Endothelial cell of umbilical vein (primary cell): Measurements from ENCODE around the gene TRAF3IP1. TPM values are rescaled to one million over a fixed set of nuclear protein-coding genes. Genes with fewer than 3 reads are reported as not detected.

Experiments used
- BruUV-seq: library from RNA; stranded (reverse); fragments of 400-500 nt; replicated peaks from 2 replicates; lab custom pipeline; 2021; lab: Mats Ljungman, UMichigan
- CTCF ChIA-PET: fragments of 300-600, 350-600 bp; sonication (Branson Sonifier 250); formaldehyde crosslinking; loops from one replicate; lab custom pipeline; 2021; ENCODE audit warnings: antibody characterized with exemption, inconsistent platforms; lab: Charles Lee
- POLR2A ChIA-PET: fragments of 300-600, 350-600 bp; sonication (Branson Sonifier 250); formaldehyde crosslinking; loops from one replicate; lab custom pipeline; 2021; ENCODE audit warnings: antibody characterized with exemption, inconsistent platforms; lab: Charles Lee
- DNase-seq: peaks from one replicate; pipeline ENCODE4 v3.0.0-alpha.2; 2011; ENCODE audit warnings: low read depth, low spot score
- FAIRE-seq: peaks from 2 replicates; lab custom pipeline; 2011; peaks lifted over from hg19 to GRCh38; lab: Jason Lieb, UNC
- H2AFZ ChIP-seq: 2 replicates; pipeline ENCODE4 v1.6.0; 2012; ENCODE audit warnings: low read depth, low read length, control low read depth, inconsistent platforms
- H3K27ac ChIP-seq: 2 replicates; pipeline ENCODE4 v1.5.1; 2011; ENCODE audit warnings: low read depth, mild to moderate bottlenecking, control low read depth, low read length, moderate library complexity; ENCODE audit not compliant: insufficient read depth
- H3K27me3 ChIP-seq, 2 experiments: 2 replicates each; pipeline versions ENCODE4 v1.6.0 to v1.6.1; 2011; ENCODE audit warnings: low read length in 2 of 2, mixed read lengths in 1 of 2; ENCODE audit not compliant: control insufficient read depth in 2 of 2, insufficient read depth in 2 of 2
- H3K36me3 ChIP-seq, 2 experiments: 2 replicates in 1 of 2; 3 replicates in 1 of 2; pipeline ENCODE4 v1.5.1; 2011; ENCODE audit warnings: low read length in 2 of 2, mild to moderate bottlenecking in 1 of 2, moderate library complexity in 1 of 2; ENCODE audit not compliant: control insufficient read depth in 2 of 2, insufficient read depth in 2 of 2; ENCODE audit errors: extremely low read depth in 1 of 2
- H3K4me1 ChIP-seq: 3 replicates; pipeline ENCODE4 v1.5.1; 2011; ENCODE audit warnings: mild to moderate bottlenecking, low read length; ENCODE audit not compliant: control insufficient read depth, insufficient read depth; ENCODE audit errors: extremely low read depth
- H3K4me2 ChIP-seq: 2 replicates; pipeline ENCODE4 v1.6.1; 2011; ENCODE audit warnings: low read length, control low read depth, mixed read lengths; ENCODE audit not compliant: insufficient read depth
- H3K4me3 ChIP-seq, 3 experiments: fragments of 200-600 bp in 1 of 3; sonication (generic), shearing (Covaris generic) in 1 of 3; replicated peaks in 1 of 3; 2 replicates each; pipeline ENCODE4 v1.5.1; 2011 to 2016; ENCODE audit warnings: control low read depth in 3 of 3, low read length in 3 of 3, mild to moderate bottlenecking in 2 of 3, inconsistent platforms in 1 of 3, low read depth in 1 of 3, moderate library complexity in 1 of 3; ENCODE audit not compliant: insufficient read depth in 1 of 3
- H3K79me2 ChIP-seq: 2 replicates; pipeline ENCODE4 v1.6.0; 2012; ENCODE audit warnings: low read length, inconsistent platforms; ENCODE audit not compliant: control insufficient read depth, insufficient read depth
- H3K9ac ChIP-seq: replicated peaks from 2 replicates; pipeline ENCODE3; 2011; ENCODE audit warnings: low read length, control low read depth; ENCODE audit not compliant: insufficient read depth; ENCODE audit errors: extremely low read depth
- H3K9me1 ChIP-seq: replicated peaks from 3 replicates; pipeline ENCODE4 v1.6.0; 2011; ENCODE audit warnings: mild to moderate bottlenecking, low read length; ENCODE audit not compliant: control insufficient read depth, insufficient read depth; ENCODE audit errors: extremely low read depth
- H3K9me3 ChIP-seq: replicated peaks from 2 replicates; pipeline ENCODE4 v1.5.1; 2012; ENCODE audit warnings: low read length, inconsistent platforms; ENCODE audit not compliant: control insufficient read depth, insufficient read depth
- H4K20me1 ChIP-seq: replicated peaks from 2 replicates; pipeline ENCODE3; 2011; ENCODE audit warnings: mild to moderate bottlenecking, low read length; ENCODE audit not compliant: control insufficient read depth, insufficient read depth; ENCODE audit errors: extremely low read depth
- EZH2 ChIP-seq: IDR thresholded peaks from 2 replicates; pipeline ENCODE4 v1.6.1; 2012; ENCODE audit warnings: borderline replicate concordance, low read depth, mild to moderate bottlenecking, moderate library complexity, low read length, inconsistent platforms; ENCODE audit not compliant: severe bottlenecking
- FOS ChIP-seq: IDR thresholded peaks from 2 replicates; pipeline ENCODE4 v1.6.1; 2011; ENCODE audit warnings: mild to moderate bottlenecking, low read length, moderate library complexity, borderline replicate concordance; ENCODE audit not compliant: insufficient read depth
- GATA2 ChIP-seq: IDR thresholded peaks from 2 replicates; pipeline ENCODE4 v1.7.0; 2011; ENCODE audit warnings: low read depth, mild to moderate bottlenecking, moderate library complexity, mixed read lengths, low read length; ENCODE audit not compliant: insufficient read length, insufficient read depth
- JUN ChIP-seq: IDR thresholded peaks from 2 replicates; pipeline ENCODE4 v1.6.1; 2011; ENCODE audit warnings: borderline replicate concordance, low read depth; ENCODE audit not compliant: insufficient read length, insufficient read depth
- MYC ChIP-seq: IDR thresholded peaks from one replicate; pipeline ENCODE4 v1.6.1; 2011; ENCODE audit warnings: mild to moderate bottlenecking, low read depth, low read length
- POLR2A ChIP-seq: IDR thresholded peaks from 2 replicates; pipeline ENCODE4 v1.6.1; 2012; ENCODE audit warnings: low read depth, mild to moderate bottlenecking, control low read depth, low read length
- POLR2AphosphoS5 ChIP-seq: IDR thresholded peaks from 2 replicates; pipeline ENCODE4 v1.6.1; 2012; ENCODE audit warnings: low read depth, mild to moderate bottlenecking, control low read depth, low read length, moderate library complexity; ENCODE audit not compliant: insufficient read depth
- dilution Hi-C: fragments of 300-500 bp; cut with MboI; formaldehyde crosslinking; loops from one replicate; pipeline ENCODE4 v1.15.0; 2019; ENCODE audit warnings: low sequenced_read_pairs; ENCODE audit not compliant: extremely low pct_ligation_motif_present
- intact Hi-C: fragments of 100-400 bp; cut with micrococcal nuclease; formaldehyde crosslinking; loops from one replicate; pipeline ENCODE4 v1.10.0; 2022
- polyA plus RNA-seq, 4 experiments: library from polyadenylated mRNA; depleted of rRNA in 3 of 4; stranded (reverse) in 3 of 4; unstranded in 1 of 4; fragments of >200 nt; gene quantifications; 2 replicates each; pipeline versions ENCODE4 v1.2.1 to v1.2.3, GENCODE V29; 2011 to 2012; ENCODE audit warnings: missing spikeins in 1 of 4
- total RNA-seq: library from RNA; stranded (reverse); gene quantifications from 2 replicates; pipeline ENCODE4 v1.2.3, GENCODE V29; 2021
- TF ChIP-seq, protein P1 (sequence below): IDR thresholded peaks from 2 replicates; pipeline ENCODE4 v1.6.1; 2011; ENCODE audit not compliant: insufficient read depth, insufficient read length
- TF ChIP-seq, protein P2 (sequence below), 2 donors: IDR thresholded peaks; 1 replicate in 1 of 2; 2 replicates in 1 of 2; pipeline ENCODE4 v1.5.1; 2011; ENCODE audit warnings: low read length in 2 of 2, mild to moderate bottlenecking in 2 of 2, moderate library complexity in 2 of 2, control low read depth in 1 of 2, inconsistent platforms in 1 of 2, low read depth in 1 of 2; ENCODE audit not compliant: insufficient read depth in 1 of 2; ENCODE audit errors: extremely low read depth in 1 of 2

The TRAF3IP1 gene
- total and polyA plus RNA-seq, 2 donors (not counting 3 experiments of a cell fraction or from before 2014, with no cell fraction given): 3.4 to 15.9 TPM

DNA sequence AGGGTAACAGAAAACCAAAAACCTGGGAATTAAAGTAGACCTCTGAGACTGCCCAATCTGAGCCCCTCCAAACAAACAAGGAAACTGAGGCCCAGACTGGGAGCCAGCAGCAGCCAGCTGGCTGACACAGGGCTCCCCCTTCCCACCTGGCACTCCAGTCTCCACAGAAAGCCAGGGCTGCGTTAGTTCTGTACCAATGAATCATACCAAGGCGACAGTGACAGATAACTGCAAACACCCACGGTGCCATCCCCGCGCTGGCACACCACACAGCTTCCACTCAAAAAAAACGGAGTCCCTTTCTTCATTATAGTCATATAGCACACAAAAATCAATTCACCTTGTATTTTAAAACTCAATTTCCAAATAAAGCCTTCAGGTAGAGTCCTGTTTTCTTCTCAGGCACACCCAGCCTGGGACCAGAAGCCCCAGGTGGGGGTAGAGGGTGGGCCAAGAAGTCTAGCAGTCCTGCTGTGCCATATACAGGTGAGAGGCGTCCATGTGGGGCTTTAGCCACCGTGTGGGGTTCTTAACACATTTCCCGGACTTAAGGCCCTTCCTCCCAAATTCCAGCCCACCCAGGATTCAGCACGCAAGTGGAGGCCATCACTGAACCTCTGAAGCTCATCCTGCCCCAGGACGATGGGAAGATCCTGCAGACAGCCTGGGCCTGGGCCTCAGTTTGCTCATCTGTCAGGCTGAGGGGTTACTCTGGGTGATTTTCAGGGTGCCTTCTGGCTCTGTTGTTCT is 33.2 kb upstream of the TRAF3IP1 start:
- H3K9me1 ChIP-seq: no peaks in the 10 kb centered on the region
- CTCF ChIA-PET: interaction anchor here (6.4 kb wide), 1 partner anchor 23 kb away, joined by 39 read pairs; no protein-coding TSS in a partner anchor
- peaks cover 14% of the 10 kb centered on the region for H3K4me1 ChIP-seq
- no peak overlapping the region for H2AFZ ChIP-seq
- dilution Hi-C loops: no loop called here
- no peak for DNase-seq
- H3K79me2 ChIP-seq: no peaks in the 10 kb centered on the region
- H3K36me3 ChIP-seq: no peaks in the 10 kb centered on the region
- no peak for FAIRE-seq
- no peak overlapping the region for H3K4me3 ChIP-seq
- no peaks in the 10 kb centered on the region for H3K9me3 ChIP-seq
- POLR2A ChIA-PET: no interaction called here
- intact Hi-C loops: no loop called here
- no peaks in the 10 kb centered on the region for H4K20me1 ChIP-seq
- peak overlapping the region; percentile 51 for H3K4me2 ChIP-seq
- TF ChIP-seq MYC (no peak), POLR2A (no peak), GATA2 (no peak), FOS (no peak), JUN (no peak), POLR2AphosphoS5 (no peak), EZH2 (no peak)
- TF ChIP-seq, protein P1, sequence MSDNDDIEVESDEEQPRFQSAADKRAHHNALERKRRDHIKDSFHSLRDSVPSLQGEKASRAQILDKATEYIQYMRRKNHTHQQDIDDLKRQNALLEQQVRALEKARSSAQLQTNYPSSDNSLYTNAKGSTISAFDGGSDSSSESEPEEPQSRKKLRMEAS: no peak
- TF ChIP-seq, protein P2, sequence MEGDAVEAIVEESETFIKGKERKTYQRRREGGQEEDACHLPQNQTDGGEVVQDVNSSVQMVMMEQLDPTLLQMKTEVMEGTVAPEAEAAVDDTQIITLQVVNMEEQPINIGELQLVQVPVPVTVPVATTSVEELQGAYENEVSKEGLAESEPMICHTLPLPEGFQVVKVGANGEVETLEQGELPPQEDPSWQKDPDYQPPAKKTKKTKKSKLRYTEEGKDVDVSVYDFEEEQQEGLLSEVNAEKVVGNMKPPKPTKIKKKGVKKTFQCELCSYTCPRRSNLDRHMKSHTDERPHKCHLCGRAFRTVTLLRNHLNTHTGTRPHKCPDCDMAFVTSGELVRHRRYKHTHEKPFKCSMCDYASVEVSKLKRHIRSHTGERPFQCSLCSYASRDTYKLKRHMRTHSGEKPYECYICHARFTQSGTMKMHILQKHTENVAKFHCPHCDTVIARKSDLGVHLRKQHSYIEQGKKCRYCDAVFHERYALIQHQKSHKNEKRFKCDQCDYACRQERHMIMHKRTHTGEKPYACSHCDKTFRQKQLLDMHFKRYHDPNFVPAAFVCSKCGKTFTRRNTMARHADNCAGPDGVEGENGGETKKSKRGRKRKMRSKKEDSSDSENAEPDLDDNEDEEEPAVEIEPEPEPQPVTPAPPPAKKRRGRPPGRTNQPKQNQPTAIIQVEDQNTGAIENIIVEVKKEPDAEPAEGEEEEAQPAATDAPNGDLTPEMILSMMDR (IDR thresholded peaks at IDR 0.05; ENCODE audit: extremely low read depth in 1 of 2, insufficient read depth in 1 of 2, low read depth in 1 of 2, low read length in 2 of 2): no peak
- no peak overlapping the region for H3K27ac ChIP-seq
- H3K27me3 ChIP-seq: no peaks in the 10 kb centered on the region
- H3K9ac ChIP-seq: no peak overlapping the region
- BruUV-seq: TSS peak; percentile 32
